Spleen (tissue), 11 donors: Measurements from ENCODE around the gene ME3. TPM values are rescaled to one million over a fixed set of nuclear protein-coding genes. Genes with fewer than 3 reads are reported as not detected.
A peak's percentile ranks its signal among the peaks of the same experiment; 100 is the strongest.

Experiments used
- DNase-seq: peaks from one replicate; pipeline ENCODE4 v3.0.0-alpha.2; 2020
- H3K27ac ChIP-seq, 8 donors: fragments of 200-600 bp; sonication (generic) in 7 of 8; 1 replicate in 4 of 8; 2 replicates in 4 of 8; pipeline versions ENCODE4 v1.5.0 to v1.8.0; 2016 to 2021; ENCODE audit warnings: inconsistent platforms in 4 of 8, mild to moderate bottlenecking in 4 of 8, moderate library complexity in 1 of 8
- H3K27me3 ChIP-seq, 7 donors: fragments of 200-600 bp; sonication (generic) in 6 of 7; replicated peaks in 1 of 7; 1 replicate in 4 of 7; 2 replicates in 3 of 7; pipeline versions ENCODE4 v1.5.0 to v1.8.0; 2016 to 2021; ENCODE audit warnings: inconsistent platforms in 3 of 7, mild to moderate bottlenecking in 1 of 7
- H3K36me3 ChIP-seq, 6 donors: fragments of 200-600 bp; sonication (generic) in 5 of 6; 1 replicate in 4 of 6; 2 replicates in 2 of 6; pipeline versions ENCODE4 v1.5.0 to v1.8.0; 2016 to 2021; ENCODE audit warnings: inconsistent platforms in 2 of 6
- H3K4me1 ChIP-seq, 6 donors: fragments of 200-600 bp; sonication (generic) in 5 of 6; 1 replicate in 3 of 6; 2 replicates in 3 of 6; pipeline versions ENCODE4 v1.5.0 to v1.8.0; 2016 to 2021; ENCODE audit warnings: inconsistent platforms in 3 of 6
- H3K4me3 ChIP-seq, 8 donors: fragments of 200-600 bp; sonication (generic) in 7 of 8; 1 replicate in 4 of 8; 2 replicates in 4 of 8; pipeline versions ENCODE4 v1.5.0 to v1.8.0; 2016 to 2021; ENCODE audit warnings: inconsistent platforms in 4 of 8, mild to moderate bottlenecking in 4 of 8, moderate library complexity in 2 of 8
- H3K9me3 ChIP-seq, 8 donors: fragments of 200-600 bp; sonication (generic) in 7 of 8; 1 replicate in 4 of 8; 2 replicates in 4 of 8; pipeline versions ENCODE4 v1.5.0 to v1.8.0; 2016 to 2021; ENCODE audit warnings: inconsistent platforms in 4 of 8
- CTCF ChIP-seq, 11 experiments: fragments of 200-600 bp in 7 of 11; fragments of 450-650 bp in 4 of 11; sonication (generic) in 4 of 11; IDR thresholded peaks in 8 of 11; conservative IDR thresholded peaks in 3 of 11; 1 replicate in 7 of 11; 2 replicates in 4 of 11; pipeline versions ENCODE4 v1.4.0 to v1.8.0; 2016 to 2021; ENCODE audit warnings: antibody characterized with exemption in 11 of 11, inconsistent platforms in 4 of 11, mild to moderate bottlenecking in 1 of 11
- POLR2A ChIP-seq, 3 donors: fragments of 450-650 bp; IDR thresholded peaks; one replicate each; pipeline ENCODE4 v1.5.1; 2017; ENCODE audit warnings: antibody characterized with exemption in 3 of 3, mild to moderate bottlenecking in 1 of 3
- POLR2AphosphoS5 ChIP-seq, 3 donors: sonication (generic); formaldehyde crosslinking; IDR thresholded peaks; one replicate each; pipeline ENCODE4 v1.5.1; 2017; ENCODE audit warnings: antibody characterized with exemption in 3 of 3
- WGBS, 5 donors: extraction: QIAGEN DNeasy Blood & Tissue Kit in 3 of 5; methylation state at CpG; one replicate each; pipeline versions ENCODE4 v1.1.5 to v1.1.7; 2013 to 2018; 5-methylcytosine and 5-hydroxymethylcytosine counted together
- intact Hi-C: fragments of 100-400 bp; cut with DNase I; formaldehyde crosslinking; loops from one replicate; pipeline ENCODE4 v1.15.0; 2023; ENCODE audit warnings: low total_unique reads
- polyA plus RNA-seq, 3 donors: library from polyadenylated mRNA; stranded (reverse); fragments of 200-250 nt; gene quantifications; one replicate each; pipeline ENCODE4 v1.2.1, GENCODE V29; 2013
- total RNA-seq, 7 donors: library from RNA; depleted of rRNA in 3 of 7; stranded (reverse); fragments of >200 nt in 3 of 7; fragmentation: NEBNext Ultra II Directional in 4 of 7; extraction: Animal tissue kit (Norgen Biotek cat#: 25700) in 4 of 7; gene quantifications; one replicate each; pipeline versions ENCODE4 v1.1.0 to v1.2.1, GENCODE V29; 2016 to 2021
- donor health status: healthy with polysubstance abuse.
- donor health status: DM: no; HTN: no; CAD: no; lungs with moderate emphysema.
- donor health status: DM: no; HTN: no; CAD: no.
- donor health status: Bipolar disorder and iron deficiency.
- donor health status: healthy.
- donor health status: DM: no; HTN: no; CAD: no.
- donor health status: DM: yes; HTN: yes; CAD: no.

Gene ME3
- total and polyA plus RNA-seq, 10 donors = 6.4 to 25.9 (median 18.3) TPM

DNA sequence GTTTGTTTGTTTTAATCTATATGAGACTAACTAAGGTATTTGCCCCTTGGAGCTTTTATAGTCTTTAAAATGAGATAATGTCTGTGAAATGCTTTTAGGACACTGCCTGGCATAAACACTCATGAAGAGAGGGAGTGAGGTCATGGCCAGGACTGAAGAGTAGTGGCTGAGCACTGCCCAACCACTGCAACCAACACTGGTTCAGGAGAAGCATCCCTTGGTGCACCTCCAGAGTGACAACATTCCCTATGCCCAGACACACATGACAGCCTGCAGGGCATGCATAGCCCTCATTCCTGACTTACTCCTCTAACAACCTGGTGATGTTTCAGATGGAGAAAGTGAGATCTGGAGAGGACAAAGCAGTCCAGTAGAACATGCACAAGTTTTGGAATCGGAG, 36.1 kb downstream of the ME3 start:
- H3K9me3 ChIP-seq = no peaks in the 10 kb centered on the region
- H3K27me3 ChIP-seq = no peaks in the 10 kb centered on the region
- no peaks in the 10 kb centered on the region for H3K4me1 ChIP-seq
- intact Hi-C loops = no loop called here
- H3K4me3 ChIP-seq = no peak overlapping the region
- no peak for TF ChIP-seq POLR2A (IDR thresholded peaks at IDR 0.05)
- no peak for TF ChIP-seq CTCF (IDR thresholded peaks at IDR 0.05 in 8 of 11, conservative IDR thresholded peaks at IDR 0.05 in 3 of 11)
- no peak for TF ChIP-seq POLR2AphosphoS5 (IDR thresholded peaks at IDR 0.05)
- WGBS, 5 donors = 89 to 100% (median 95%) methylated on average over 1 of the region's 1 CpG
- H3K36me3 ChIP-seq = no peaks in the 10 kb centered on the region
- H3K27ac ChIP-seq = no peak overlapping the region
- no peak for DNase-seq

DNA sequence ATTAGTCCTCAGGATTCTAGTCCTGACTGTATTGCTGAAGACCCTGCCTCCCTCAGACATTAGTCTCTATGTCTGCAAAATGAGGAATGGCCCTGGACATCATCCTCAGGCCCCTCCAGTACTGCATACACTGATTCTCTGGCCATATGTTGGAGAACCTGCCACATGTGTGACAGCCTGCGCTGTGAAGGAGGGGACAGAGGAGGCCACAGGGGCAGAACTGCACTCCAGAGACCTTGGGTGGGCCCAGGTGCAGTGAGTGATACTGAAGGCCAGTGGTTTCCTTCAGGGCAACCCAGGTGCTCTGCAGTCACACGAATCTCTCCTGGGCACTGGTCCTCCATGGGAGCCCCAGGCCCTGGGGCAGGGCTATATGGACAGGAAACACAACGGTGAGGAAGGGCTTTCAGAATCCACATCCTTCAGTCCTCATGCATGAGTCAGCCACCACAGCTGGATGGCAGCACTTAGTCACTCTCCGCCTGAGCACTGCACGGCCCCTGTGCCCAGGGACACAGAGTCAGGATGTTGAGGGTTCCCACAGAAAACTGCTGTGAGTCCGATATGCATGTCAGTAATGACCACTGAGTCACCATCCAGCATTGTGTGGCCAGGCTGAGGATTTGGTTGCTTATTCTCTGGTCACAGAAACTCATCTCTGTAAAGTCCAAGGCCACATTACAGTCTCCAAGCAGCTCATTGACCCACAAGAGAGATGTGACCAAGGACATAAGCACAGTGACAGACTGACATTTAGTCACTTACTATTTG, 39.7 kb downstream of the ME3 start:
- no peak overlapping the region for H3K27ac ChIP-seq
- no peaks in the 10 kb centered on the region for H3K4me1 ChIP-seq
- TF ChIP-seq POLR2AphosphoS5 (IDR thresholded peaks at IDR 0.05) (no peak), POLR2A (IDR thresholded peaks at IDR 0.05) (no peak), CTCF (IDR thresholded peaks at IDR 0.05 in 8 of 11, conservative IDR thresholded peaks at IDR 0.05 in 3 of 11) (peak in 1 of 11 experiments; percentile 16)
- no peak overlapping the region for H3K4me3 ChIP-seq
- no peaks in the 10 kb centered on the region for H3K36me3 ChIP-seq
- no peak for DNase-seq
- WGBS, 5 donors = 49 to 62% (median 53%) methylated on average over 4 to 6 of the region's 6 CpGs
- H3K9me3 ChIP-seq = no peaks in the 10 kb centered on the region
- no peaks in the 10 kb centered on the region for H3K27me3 ChIP-seq
- intact Hi-C loops = no loop called here

DNA sequence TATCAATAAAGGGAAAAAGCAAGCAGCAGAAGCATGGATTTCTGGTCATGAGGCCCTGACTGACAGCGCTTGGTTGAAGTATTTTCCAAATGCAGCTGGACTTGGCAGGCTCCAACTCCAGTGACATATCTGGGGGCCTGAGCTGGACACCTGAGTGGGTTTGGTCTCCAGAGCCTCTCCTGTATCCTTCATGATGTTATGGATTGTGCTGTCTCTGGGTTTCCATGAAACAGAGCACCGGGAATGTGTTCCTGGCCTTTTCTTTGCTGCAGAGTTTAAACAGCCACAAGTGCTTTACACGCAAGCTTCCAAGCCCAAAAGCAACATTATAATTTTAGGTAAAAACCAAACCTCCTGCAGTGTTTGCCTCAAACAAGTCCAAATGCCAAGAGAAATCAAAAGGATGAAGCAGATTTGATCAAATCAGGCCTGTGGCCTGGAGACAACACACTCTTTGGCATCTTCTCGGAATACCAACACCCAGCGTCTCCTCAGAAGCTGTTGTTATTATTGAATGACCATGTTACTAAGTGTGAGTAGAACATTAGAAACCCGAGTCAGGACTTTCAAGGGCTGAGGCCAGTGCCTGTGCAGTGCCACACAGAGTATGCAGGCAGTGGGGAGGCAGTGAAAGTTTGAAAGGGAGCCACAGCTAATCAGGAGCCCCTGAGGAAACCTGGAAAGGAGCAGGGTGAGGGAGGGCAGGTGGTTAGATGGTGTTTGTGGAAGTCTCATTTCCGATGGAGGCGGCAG, 42.0 kb downstream of the ME3 start:
- no peaks in the 10 kb centered on the region for H3K27me3 ChIP-seq
- no peak for DNase-seq
- WGBS, 5 donors = 86 to 97% (median 90%) methylated on average over 8 of the region's 8 CpGs
- no peak overlapping the region for H3K4me3 ChIP-seq
- no peaks in the 10 kb centered on the region for H3K4me1 ChIP-seq
- no peaks in the 10 kb centered on the region for H3K9me3 ChIP-seq
- no peak overlapping the region for H3K27ac ChIP-seq
- TF ChIP-seq POLR2AphosphoS5 (IDR thresholded peaks at IDR 0.05) = no peak
- no peak for TF ChIP-seq CTCF (IDR thresholded peaks at IDR 0.05 in 8 of 11, conservative IDR thresholded peaks at IDR 0.05 in 3 of 11)
- TF ChIP-seq POLR2A (IDR thresholded peaks at IDR 0.05) = no peak
- intact Hi-C loops = no loop called here
- no peaks in the 10 kb centered on the region for H3K36me3 ChIP-seq

DNA sequence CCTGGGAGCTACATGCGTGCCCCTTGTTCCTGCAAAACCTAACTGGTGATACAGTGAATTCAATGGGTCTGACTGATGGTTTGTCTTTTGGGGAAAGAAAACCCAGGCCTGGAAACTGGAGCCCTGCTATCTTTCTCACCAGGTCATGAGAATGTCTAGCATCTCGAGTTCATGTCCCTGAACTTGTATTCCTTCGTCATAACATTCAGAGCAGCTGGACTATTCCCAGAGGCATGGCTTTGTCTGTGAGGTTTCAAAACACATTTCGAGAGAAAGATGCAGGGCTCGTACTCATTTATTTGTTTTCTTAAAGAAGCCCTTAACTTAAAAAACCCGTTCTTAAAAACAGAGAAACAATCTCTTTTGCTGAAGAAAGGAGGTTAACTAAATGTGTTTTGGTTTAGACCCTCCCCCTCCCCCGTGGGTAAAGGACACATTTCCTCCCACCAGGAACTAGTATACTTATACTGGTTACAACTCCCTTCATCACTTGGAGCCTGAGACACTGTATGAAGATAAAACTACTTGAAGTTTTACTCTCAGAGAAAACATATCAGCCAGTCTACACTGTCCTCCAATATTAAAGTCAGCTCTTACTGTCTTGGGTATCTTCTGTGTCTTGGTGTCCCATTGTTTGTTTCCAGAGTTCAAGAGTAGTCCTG, 43.2 kb downstream of the ME3 start:
- Histone ChIP-seq H3K27ac (no peak overlapping the region), H3K27me3 (no peaks in the 10 kb centered on the region), H3K4me3 (no peak overlapping the region), H3K36me3 (no peaks in the 10 kb centered on the region), H3K4me1 (no peaks in the 10 kb centered on the region), H3K9me3 (no peaks in the 10 kb centered on the region)
- 61 to 78% (median 75%) methylated on average over 7 of the region's 7 CpGs for WGBS, 5 donors
- DNase-seq = no peak
- intact Hi-C loops = no loop called here
- TF ChIP-seq CTCF (IDR thresholded peaks at IDR 0.05 in 8 of 11, conservative IDR thresholded peaks at IDR 0.05 in 3 of 11) (no peak), POLR2A (IDR thresholded peaks at IDR 0.05) (no peak), POLR2AphosphoS5 (IDR thresholded peaks at IDR 0.05) (no peak)
